ENCODE results near the gene SLC35E1. TPM values are rescaled to one million over a fixed set of nuclear protein-coding genes. Genes with fewer than 3 reads are reported as not detected.

The SLC35E1 gene
- polyA plus RNA-seq, 1 of the 3 experiments (the other 2 are of a cell fraction): 23.5 TPM

GRCh38 chr19:16529466-16530144, 42.6 kb downstream of the SLC35E1 start (continued):
- TF ChIP-seq USF1 (IDR thresholded peaks at IDR 0.05; ENCODE audit: borderline replicate concordance, low read depth): no peak
- no peak for TF ChIP-seq EZH2phosphoT487 (IDR thresholded peaks at IDR 0.05; ENCODE audit: borderline replicate concordance, low read depth)
- TF ChIP-seq FOXJ3 (CRISPR knock-in tag; IDR thresholded peaks at IDR 0.05): no peak
- TF ChIP-seq RFX5 (IDR thresholded peaks at IDR 0.05; ENCODE audit: low read length): no peak
- TF ChIP-seq IRF3 (IDR thresholded peaks at IDR 0.05; ENCODE audit: low read depth, low read length): no peak
- no peak for TF ChIP-seq YY1 (IDR thresholded peaks at IDR 0.05; ENCODE audit: low read depth)
- TF ChIP-seq TCF12 (IDR thresholded peaks at IDR 0.05): no peak
- no peak for TF ChIP-seq TAF1 (IDR thresholded peaks at IDR 0.05; ENCODE audit: borderline replicate concordance, low read depth, low read length)

GRCh38 chr19:16527971-16528521, 44.2 kb downstream of the SLC35E1 start:
- Histone ChIP-seq H3K4me3 (ENCODE audit: low read depth in 2 of 2, low read length in 1 of 2) (no peak overlapping the region), H3K79me2 (ENCODE audit: insufficient read depth) (peaks cover 9% of the 10 kb centered on the region; the same call in 1 of the 2 replicates), H4K20me1 (ENCODE audit: insufficient read depth) (no peaks in the 10 kb centered on the region), H3K36me3 (replicated peaks in 1 of 2; ENCODE audit: control insufficient read depth in 1 of 2, insufficient read depth in 2 of 2, low read length in 1 of 2) (peaks cover 25 to 83% of the 10 kb centered on the region in 2 experiments), H3K27me3 (ENCODE audit: insufficient read depth) (no peaks in the 10 kb centered on the region), H3K9me3 (no peaks in the 10 kb centered on the region), H2AFZ (ENCODE audit: low read depth) (no peak overlapping the region), H3F3A (replicated peaks; ENCODE audit: insufficient read depth) (no peaks in the 10 kb centered on the region), H3K27ac (ENCODE audit: low read depth in 2 of 2, low read length in 1 of 2) (no peak overlapping the region), H3K9ac (no peak overlapping the region), H3K9me2 (no peaks in the 10 kb centered on the region), H3K4me1 (ENCODE audit: control insufficient read depth in 1 of 2, insufficient read depth in 2 of 2, low read depth in 1 of 2, low read length in 1 of 2) (no peaks in the 10 kb centered on the region), H3K4me2 (no peak overlapping the region)
- peak; percentile 61 for DNase-seq
- 90% methylated on average over 7 of the region's 12 CpGs for WGBS (ENCODE audit: low lambda C conversion rate)
- TF ChIP-seq GABPA (IDR thresholded peaks at IDR 0.05; ENCODE audit: low read depth): no peak
- no peak for TF ChIP-seq PBX3 (IDR thresholded peaks at IDR 0.05)
- 0 out of 2 replicates have a peak, but pooled peaks have one; percentile 17 for TF ChIP-seq SMC3 (IDR thresholded peaks at IDR 0.05; ENCODE audit: low read depth, low read length)
- TF ChIP-seq RAD21 (IDR thresholded peaks at IDR 0.05; ENCODE audit: low read length): peak; percentile 42
- no peak for TF ChIP-seq CHD2 (IDR thresholded peaks at IDR 0.05; ENCODE audit: low read length, partially characterized antibody)
- TF ChIP-seq CTCF (IDR thresholded peaks at IDR 0.05): peak; percentile 52
- POLR2A ChIA-PET: interaction anchor here (0.6 kb wide), 1 partner anchor 80 kb away, joined by 3 read pairs; no protein-coding TSS in a partner anchor
- CTCF ChIA-PET: interaction anchor here (0.6 to 3.5 kb wide), 4 partner anchors 10 to 102 kb away, joined by 3 to 12 read pairs (median 4); no protein-coding TSS in a partner anchor
